NCI-H774 (cell line): ENCODE data around the gene VAV3.

Source experiments
- DNase-seq: peaks from one replicate; lab custom pipeline; 2025; lab: John Stamatoyannopoulos, UW

The VAV3 gene

DNA sequence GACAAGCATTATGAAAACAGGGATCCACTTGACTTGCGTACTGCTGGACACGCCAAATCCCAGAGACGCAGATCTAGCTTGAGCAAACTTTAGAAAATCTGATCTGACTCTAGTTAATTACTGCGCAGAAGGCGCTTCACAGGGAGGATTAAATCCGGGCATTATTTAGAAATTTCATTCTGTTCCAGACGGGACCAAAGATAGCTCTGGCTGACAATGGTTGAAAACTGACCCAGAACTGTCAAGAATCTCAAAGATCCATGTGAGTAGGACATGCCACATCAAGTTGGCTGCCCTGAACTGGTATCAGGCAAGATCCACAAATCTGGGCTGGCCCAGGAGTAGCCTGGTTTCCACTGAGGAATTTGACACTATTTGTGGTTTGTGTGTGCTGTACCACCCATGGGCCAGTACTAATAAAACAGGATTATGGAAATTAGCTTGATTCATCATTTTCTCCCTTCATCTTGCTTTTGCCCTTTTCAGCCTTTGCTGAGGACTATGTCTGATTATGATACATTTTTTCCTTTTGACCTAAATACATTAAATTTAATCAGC, 171.0 kb downstream of the VAV3 start:
- DNase-seq: no peak

DNA sequence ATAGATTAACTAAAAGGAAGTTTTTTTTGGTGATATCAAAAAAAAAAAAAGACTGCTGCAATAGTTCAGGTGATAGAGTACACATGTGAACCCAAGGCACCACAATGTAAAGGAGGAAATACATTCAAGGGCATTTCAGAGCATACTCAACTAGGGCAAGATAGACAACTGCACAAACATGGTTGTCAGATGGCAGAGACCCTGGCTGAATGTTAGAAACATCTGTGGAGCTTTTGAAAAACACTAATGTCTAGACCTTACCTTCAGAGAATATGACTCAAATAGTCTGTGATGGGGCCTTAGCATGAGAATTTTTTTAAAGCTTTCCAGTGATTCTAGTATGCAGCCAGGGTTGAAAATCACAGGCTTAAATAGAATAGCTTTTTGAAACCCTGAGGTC, 173.6 kb downstream of the VAV3 start:
- no peak for DNase-seq

DNA sequence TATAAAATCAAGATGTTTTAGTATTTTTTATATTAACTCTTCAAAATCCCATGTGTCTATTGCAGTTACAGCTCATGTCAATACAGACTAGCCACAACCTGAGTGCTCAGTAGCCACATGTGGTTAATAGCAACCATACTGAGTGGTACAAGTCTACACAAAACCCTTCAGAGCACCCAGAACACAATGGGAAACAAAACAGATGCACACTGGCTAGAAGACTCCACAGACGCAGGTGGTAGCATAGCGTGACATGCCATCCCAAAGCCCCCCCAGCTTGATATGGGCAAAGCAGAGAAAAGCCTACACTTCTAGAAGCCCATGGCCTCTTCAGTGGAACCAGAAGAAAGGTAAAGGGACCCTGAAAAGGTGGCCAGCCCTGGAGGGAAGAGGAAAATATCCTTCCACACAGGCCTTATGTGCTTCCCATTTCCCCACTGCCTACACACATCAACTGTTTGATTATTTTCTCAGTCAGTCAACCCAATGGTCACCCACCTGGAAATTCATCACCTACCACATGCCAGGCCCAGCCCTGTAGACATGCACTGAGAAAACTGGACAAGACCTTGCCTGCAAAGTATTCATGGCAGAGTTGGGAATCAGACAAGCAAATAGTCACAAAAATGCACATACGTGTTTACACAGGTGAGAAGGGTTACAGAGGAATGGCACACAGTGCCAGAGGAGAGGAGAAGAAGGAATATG, 175.0 kb downstream of the VAV3 start:
- no peak for DNase-seq

DNA sequence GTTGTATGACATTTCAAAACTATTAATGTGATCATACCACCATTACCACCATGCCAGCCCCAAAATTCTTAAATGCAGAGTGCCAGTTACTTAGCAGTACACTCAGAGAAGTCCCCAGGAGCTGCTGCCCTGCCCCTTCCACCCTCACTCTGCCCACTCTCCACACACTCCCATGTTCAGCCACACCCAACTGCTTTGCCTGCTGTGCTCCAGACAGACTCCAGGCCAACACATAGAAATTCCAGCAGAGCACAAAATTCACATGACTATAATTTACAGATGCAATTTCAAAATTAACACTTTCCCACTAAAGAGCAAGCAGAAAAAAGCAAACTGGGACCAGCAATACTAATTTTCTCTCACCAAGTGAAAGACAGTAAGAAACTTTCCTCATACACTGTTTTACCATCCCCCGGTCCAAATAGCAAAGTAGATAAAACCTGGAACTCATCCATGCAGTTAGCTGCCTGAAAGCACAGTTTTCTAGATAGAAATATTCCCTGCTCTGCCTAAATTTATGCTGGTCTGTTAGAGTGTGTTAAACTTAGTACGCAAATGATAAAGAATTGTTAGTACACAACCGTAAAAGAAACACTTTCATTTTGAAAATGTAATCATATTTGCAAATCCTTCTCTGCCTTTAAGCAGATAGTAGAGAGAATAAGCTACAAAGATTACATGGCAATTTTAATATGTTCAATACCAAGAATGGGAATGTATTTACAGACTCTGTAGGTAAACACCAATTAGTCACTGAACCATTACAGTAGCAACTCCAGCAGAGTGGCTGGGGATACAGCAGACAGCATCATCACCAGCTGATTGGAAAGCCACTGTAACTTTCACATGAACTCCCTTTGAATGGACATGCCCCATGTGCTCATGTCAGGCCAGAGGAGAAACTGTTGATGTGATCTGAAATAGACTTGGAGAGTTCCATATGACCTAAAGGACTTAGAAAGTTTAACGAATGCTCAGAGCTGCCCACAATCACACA, 176.5 kb downstream of the VAV3 start:
- peak; percentile 18 for DNase-seq

DNA sequence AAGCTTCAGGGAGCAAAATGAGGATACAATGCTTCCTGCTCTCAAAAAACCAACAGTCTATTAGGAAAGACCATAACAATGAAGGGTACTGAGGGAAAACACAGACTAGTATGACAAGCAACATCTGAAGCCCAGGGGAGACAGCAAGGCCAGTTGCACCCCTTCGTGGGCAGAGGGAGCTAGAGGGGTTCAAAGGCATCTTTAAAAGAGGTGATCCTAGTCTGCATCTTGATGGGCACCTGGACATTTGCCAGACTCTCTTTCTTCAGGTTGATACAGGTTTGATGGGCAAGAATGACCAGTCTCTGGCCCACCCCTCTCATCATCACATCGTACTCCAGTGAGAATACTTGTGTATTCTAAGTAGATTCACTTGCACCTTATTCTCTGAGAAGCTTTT, 177.7 kb downstream of the VAV3 start:
- DNase-seq: no peak

DNA sequence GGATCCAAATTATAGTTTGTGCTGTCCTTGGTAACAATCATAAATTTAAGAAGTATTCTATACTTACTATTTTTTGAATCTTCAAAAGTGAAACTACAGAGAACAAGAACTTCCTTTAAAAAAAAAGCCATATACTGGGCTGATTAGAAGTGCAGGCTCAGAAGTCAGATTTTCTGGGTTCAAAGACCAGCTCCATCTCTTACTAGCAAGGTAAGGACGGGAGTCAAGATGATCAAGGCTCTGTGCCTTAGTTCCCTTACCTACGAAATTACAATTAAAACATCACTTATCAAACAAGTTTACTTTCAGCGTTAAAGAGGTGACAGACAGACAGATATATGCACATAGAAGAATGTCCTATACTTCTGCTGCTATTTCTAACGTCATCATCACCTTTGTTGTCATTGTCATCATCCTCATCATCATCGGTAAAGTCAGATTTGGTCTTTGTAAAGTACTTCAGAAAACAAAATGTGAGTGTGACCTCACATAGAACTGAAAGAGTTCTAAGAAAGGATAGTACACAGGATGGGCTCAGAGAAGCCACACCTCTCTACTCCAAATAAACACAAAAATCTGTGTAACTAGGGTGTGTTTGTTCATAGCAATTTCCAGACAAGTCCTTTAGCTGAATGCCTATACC, 178.7 kb downstream of the VAV3 start:
- DNase-seq: no peak

DNA sequence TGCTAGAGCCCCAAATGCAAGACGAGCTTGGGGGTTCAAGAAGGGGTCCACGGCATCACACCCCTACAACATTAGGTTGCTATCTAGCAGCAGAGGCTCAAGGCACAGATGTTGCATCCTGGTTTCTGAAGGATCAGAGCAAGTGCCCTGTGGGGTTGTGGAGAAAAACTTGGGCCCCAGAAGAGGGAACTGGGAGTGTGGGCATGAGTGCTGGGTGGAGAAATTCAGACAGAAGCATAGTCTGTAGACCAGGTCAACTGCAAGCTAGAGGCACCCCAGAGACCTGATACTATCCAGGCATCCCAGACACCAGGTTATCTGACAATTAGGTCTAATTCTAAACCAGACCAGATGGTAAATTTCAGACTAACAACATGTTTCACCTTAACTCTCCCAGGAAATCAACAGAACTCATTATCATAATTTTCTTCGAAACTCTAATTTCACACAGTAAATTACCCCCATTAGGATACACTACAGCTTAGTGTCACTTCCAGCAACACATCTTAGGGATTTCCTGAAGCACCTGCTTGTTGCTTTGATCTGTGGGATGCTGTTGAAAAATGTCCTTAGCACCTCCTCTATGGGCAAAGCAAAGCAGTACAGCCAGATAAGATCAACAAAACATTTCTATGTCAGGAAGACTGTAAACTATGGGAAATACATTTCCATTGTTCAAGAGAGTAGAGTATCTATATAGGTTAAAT, 179.3 kb downstream of the VAV3 start:
- DNase-seq: no peak

DNA sequence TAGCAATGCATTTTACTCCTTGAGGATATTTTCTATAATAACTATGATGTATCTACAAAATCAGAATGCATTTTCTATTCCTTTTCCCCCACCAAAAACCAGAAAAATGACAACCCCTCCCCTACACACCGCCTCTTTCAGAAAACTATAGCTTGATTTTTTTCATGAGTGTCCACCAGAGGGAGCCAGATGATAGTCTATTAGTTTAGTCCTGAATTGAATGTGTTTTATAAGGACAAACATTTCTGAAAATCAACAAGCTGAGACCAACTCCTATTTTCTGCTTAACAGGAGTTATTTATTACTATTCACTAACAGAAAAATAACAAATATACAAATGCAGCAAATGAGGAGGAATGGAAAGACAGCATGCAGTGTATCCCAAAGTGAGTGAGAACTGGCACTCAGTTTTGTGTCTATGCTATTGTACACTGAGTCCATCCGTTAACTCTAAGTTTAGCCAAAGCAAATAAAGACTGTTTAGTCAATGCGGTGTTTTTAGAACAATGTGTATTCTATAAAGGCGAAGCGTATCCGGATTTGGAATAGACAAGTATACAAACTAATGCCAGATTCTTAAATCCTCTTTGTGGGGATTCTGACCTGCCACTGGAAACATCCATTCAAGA, 182.6 kb downstream of the VAV3 start:
- peak; percentile 45 for DNase-seq

DNA sequence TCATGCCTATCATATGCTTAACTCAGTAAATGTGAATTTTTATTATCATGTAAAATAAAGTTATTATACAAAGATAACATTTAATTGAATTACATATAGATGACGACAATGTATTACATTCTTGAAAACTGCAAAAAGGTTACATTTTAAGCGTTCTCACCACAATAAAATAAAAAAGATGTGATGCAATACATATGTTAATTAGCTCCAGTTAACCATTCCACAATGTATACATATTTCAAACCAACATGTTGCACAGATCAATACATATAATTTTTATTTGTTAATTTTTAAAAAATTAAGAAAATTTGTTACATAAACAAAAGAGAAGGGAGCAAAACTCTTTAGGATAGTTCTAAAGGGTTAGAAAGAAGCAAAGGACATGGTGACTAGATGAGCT, 183.7 kb downstream of the VAV3 start:
- no peak for DNase-seq

DNA sequence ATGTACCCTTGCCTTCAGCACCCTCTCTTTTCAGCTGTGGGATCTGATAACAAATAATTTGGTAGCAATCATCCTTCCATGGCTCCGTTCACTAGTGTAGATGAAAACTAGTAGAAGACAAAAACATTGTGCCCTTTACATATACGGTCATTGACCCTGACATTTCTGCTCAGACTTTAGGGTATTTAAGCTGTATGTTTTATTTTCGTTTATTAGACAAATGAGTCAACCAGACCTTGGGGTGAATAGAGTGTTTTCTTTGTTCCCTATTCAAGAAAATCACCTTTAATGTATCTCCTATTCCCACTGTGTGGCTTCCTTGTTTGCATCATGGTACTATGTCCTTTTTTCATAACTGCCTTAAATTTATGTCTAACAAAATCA, 187.3 kb downstream of the VAV3 start:
- no peak for DNase-seq

DNA sequence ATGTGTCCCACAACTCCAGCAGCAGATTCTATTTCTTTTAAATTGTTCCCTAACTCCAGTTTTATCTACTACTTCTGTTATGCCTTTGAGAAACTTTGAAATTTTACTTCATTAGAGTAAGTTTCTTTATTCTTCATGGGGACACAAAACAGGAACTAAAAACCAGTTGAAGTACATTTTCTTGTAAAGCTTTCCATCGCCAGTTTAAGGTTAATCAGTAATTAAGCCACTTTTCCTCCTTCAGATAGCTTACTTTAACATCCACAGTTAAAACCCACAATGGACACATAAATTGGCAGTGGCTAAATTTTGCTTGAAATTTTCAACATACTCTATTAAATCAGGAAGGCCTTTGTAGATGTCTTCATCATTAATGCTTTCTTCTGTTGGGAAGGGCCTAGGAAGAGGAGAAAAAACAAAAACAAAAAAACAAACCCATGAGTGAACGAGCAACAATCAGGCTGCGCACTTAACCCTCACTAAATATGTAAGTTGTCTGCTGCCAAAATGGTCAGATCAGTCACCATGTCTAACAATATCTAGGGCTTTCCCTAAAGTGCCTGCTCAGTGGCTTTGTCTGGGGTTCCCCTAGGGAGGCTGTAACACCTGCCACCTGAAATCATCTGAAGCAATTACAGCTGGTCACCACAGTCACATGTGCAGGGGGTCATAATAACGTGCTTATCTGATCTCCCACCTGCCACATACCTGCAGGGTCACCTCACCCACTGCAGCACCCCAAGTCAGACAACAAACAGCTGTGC, 187.9 kb downstream of the VAV3 start:
- DNase-seq: no peak

DNA sequence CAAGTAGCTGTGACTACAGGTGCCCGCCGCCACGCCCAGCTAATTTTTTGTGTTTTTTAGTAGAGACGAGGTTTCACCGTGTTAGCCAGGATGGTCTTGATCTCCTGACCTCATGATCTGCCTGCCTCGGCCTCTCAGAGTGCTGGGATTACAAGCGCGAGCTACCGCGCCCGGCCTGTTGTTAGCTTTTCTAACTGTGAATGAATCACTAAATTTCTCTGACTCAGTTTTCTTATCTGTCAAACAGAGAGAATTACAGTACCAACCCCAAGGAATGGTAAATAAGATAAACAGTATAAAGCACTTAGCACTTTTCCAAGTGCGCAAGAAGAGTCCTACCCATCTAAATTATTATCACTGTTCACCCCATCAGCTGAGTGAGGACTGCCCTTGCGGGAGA, 193.6 kb downstream of the VAV3 start:
- DNase-seq: no peak

DNA sequence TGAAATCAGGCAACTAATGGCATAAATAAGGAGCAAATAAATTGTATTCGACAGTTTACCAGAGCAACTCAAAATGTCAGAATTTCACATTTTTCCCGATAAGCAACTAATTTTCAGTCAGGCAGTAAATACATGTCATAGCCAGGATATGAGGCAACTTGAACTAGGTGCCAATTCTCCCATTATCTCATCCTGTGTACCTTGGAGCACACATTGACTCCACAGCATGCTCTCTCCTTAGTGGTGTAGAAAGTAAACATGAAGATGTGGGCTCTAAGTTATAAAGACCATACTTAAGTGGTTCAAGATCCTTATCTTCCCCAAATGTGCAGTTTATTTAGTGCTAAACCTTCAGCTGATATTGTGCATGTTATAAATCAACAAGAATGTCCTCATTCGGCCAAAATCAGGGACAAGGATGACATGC, 197.8 kb downstream of the VAV3 start:
- no peak for DNase-seq

DNA sequence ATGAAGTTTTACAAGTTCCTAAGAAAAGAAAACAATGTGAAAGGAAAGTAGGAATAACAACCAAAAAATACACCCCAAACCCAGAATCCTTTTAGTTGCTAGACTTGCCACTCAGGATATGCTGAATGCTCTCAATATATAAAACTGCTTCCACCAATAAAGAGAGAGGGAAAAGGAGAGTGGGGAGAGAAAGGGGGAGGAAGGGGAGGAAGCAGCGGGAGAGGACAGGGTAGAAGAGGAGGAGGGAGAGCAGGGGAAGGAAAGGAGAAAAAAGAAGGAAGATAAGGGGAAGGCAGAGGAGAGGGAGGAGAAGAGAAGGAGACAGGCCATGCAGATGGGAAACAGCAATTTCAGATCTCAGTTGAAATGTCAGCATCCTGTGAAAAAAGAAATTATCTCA, 198.4 kb downstream of the VAV3 start:
- no peak for DNase-seq

DNA sequence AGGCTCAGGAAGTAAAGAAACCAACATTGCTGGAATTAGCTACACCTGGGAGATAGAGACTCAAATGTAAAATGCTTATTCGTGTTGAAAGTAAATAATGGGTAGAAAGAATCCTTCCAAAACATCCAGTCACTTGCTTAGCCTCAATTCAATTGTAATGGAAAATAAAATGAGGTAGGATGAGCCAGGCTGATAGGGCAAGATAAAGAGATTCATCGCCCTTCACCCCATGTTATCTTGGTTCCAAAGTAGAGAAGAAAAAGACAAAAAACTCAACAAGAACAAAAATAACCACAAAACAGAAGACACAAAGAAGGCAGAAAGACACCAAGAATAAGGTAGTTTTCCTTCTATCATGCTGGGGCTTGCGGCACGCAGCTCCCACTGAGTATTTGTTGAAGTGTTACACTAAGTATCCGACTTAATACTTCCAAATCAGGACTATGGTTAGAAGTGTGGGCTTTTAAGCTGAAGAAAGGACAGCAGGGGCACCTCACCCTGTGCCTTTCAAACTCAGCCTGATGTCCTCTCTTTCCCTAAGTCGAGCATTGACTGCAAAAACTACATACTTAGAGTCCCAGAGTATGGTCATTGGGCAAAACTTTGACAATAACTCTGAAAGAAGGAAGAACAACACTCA, 202.1 kb downstream of the VAV3 start:
- DNase-seq: no peak

DNA sequence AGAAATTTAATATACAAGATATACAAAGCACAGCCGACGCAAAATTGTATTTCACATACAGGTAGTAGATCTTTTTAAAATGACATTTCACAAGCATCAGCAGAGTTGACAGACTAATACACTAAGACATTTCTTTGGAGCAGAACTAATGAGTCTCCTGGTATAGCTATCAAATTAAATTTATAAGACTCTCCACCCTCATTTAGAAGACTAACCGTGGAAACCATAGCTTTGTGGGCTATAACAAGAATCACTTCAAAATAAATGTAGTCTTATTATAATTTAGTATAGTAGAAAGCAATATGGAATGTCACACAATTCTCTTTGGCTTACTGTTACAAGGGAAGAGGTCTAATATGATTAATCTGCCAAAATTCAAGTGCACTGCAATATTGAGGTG, 204.9 kb downstream of the VAV3 start:
- DNase-seq: no peak

DNA sequence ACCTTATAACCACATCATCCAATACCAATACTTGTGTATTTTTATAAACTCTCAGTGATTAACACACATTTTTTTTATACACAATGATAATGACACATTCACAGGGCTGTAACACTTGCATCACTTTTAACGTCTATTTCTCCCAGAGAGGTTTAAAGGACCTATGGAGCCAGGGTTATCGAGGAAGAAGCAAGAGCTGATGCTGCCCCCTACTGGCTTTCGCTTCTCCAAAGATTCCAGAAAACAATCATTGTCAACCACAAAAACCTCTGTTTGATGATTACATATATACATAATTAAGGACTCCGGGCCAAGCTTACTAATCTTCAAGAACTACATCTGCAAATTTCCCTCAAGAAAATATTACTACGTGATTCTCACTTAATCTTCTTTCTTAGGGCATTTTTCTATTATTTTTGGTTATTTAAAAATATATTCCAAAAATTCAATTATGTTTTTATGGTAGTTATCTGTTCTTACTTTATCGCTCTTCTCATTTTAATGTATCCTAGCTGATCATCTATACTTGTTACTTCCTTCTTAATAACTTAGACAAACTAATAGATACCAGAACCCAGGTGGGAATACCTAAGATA, 214.5 kb downstream of the VAV3 start:
- DNase-seq: peak; percentile 67

DNA sequence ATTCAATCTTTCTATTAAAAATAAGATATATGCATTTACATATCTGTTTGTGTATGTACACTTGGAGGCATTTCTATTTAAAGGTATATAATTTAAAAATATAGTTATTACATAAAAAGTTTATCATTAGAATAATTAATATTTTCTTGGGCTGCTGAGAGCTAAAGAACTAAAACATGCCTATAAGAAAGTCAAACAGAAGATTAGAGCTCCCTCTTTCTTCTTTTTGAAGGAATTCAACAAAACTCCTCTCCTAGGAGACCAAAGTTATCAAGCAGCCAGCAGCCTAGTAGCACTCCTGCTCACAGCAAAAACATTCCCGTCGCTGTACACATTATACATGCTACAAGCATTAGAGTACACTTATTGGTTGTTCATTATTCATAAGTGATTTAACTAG, 216.4 kb downstream of the VAV3 start:
- DNase-seq: no peak

DNA sequence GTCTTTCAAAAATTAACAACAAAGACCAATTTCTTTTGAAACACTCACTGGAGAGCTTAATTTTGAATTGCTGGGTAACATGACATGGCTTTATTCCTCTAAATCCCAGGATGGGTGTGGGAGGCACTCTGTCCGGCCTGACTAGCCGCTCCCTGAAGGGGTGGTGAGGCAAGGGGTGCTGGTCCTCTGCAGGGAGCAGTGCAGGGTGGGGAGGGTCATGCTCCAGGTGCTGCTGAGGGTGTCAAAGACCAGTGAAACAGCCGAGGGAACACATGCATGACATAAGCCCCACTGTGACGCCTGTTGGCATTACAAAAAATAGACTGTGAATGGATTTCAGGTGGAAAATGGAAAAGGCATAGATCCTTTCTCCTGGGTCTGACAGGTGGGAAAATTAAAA, 223.7 kb downstream of the VAV3 start:
- no peak for DNase-seq

DNA sequence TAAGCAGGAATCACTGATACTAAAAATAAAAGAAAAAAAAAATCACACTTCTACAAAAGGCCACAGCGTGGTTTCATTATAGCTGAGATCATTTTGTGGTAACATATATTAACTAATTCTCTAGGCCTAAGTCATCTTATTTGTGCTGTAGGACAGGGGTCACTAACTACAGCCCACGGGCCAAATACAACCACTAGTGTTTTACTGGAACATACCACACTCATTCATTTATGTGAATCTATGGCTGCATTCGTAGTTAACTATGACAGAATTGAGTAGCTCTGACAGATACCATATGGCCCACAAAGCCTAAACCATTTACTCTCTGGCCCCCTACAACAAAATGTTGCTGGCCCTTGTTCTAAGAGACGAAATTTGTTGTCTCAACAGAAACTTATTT, 224.4 kb downstream of the VAV3 start:
- no peak for DNase-seq
